Stomach (tissue), 4 donors: ENCODE data around the gene FAM9C.
"Not testable (repeated sequence)": the region's sequence is repeated elsewhere in the genome, so short reads cannot be mapped to it uniquely, and the experiment has no call there.

Experiments used
- POLR2A ChIP-seq, 4 donors: fragments of 450-650 bp; IDR thresholded peaks; one replicate each; pipeline ENCODE4 v1.6.1; 2016; ENCODE audit warnings: antibody characterized with exemption in 4 of 4, control low read depth in 2 of 4, mild to moderate bottlenecking in 1 of 4, moderate library complexity in 1 of 4
- POLR2AphosphoS5 ChIP-seq, 3 donors: sonication (generic); formaldehyde crosslinking; IDR thresholded peaks; one replicate each; pipeline ENCODE4 v1.6.1; 2016; ENCODE audit warnings: antibody characterized with exemption in 3 of 3
- TF ChIP-seq, protein P1 (sequence below), 7 experiments: fragments of 450-650 bp in 4 of 7; fragments of 200-600 bp in 3 of 7; sonication (generic) in 3 of 7; IDR thresholded peaks; one replicate each; pipeline ENCODE4 v1.5.1; 2016 to 2019; ENCODE audit warnings: antibody characterized with exemption in 7 of 7, control low read depth in 2 of 7, mild to moderate bottlenecking in 1 of 7

- TF ChIP-seq, protein P1, sequence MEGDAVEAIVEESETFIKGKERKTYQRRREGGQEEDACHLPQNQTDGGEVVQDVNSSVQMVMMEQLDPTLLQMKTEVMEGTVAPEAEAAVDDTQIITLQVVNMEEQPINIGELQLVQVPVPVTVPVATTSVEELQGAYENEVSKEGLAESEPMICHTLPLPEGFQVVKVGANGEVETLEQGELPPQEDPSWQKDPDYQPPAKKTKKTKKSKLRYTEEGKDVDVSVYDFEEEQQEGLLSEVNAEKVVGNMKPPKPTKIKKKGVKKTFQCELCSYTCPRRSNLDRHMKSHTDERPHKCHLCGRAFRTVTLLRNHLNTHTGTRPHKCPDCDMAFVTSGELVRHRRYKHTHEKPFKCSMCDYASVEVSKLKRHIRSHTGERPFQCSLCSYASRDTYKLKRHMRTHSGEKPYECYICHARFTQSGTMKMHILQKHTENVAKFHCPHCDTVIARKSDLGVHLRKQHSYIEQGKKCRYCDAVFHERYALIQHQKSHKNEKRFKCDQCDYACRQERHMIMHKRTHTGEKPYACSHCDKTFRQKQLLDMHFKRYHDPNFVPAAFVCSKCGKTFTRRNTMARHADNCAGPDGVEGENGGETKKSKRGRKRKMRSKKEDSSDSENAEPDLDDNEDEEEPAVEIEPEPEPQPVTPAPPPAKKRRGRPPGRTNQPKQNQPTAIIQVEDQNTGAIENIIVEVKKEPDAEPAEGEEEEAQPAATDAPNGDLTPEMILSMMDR (IDR thresholded peaks at IDR 0.05) = not testable (repeated sequence)
- TF ChIP-seq POLR2AphosphoS5, POLR2A (IDR thresholded peaks at IDR 0.05): not testable (repeated sequence)
Observed at GRCh38 chrX:13061215-13061708, 16.8 kb upstream of the FAM9C start.
